Gastrocnemius medialis (tissue), 4 donors: ENCODE measurements around the gene PIP5KL1.

Source experiments
- CTCF ChIP-seq, 5 experiments: fragments of 450-650 bp in 3 of 5; fragments of 200-600 bp in 2 of 5; sonication (generic) in 2 of 5; IDR thresholded peaks in 4 of 5; conservative IDR thresholded peaks in 1 of 5; 1 replicate in 4 of 5; 2 replicates in 1 of 5; pipeline ENCODE4 v1.5.1; 2016 to 2019; ENCODE audit warnings: antibody characterized with exemption in 5 of 5, mild to moderate bottlenecking in 3 of 5, moderate library complexity in 3 of 5
- POLR2A ChIP-seq, 2 donors: fragments of 450-650 bp; IDR thresholded peaks; one replicate each; pipeline ENCODE4 v1.6.1; 2017; ENCODE audit warnings: antibody characterized with exemption in 2 of 2, mild to moderate bottlenecking in 2 of 2, moderate library complexity in 2 of 2

GRCh38 chr9:127873223-127873691 lies 57.3 kb downstream of the PIP5KL1 start:
- no peak for TF ChIP-seq CTCF (IDR thresholded peaks at IDR 0.05 in 4 of 5, conservative IDR thresholded peaks at IDR 0.05 in 1 of 5)
- TF ChIP-seq POLR2A (IDR thresholded peaks at IDR 0.05): no peak
